ENCODE measurements around the gene TOMM22. TPM values are rescaled to one million over a fixed set of nuclear protein-coding genes. Genes with fewer than 3 reads are reported as not detected.

TOMM22 gene
- total RNA-seq, 8 experiments from 2014 or later = 42.2 to 84.3 (median 59.5) TPM

- in situ Hi-C loops (cut with MboI; ENCODE audit: low pct_unique_long_range_greater_than_20kb in 2 of 9, low sequenced_read_pairs in 9 of 9, unreplicated experiment in 9 of 9) = no loop called here
- peak in 5 of 8 experiments; percentile 44 to 69 (median 50) for ATAC-seq (replicated peaks in 6 of 8)
- 30 to 94% (median 87%) methylated on average over 1 to 3 of the region's 3 CpGs; no CpG with 5 or more reads in 2 of the 10 experiments for WGBS, 10 experiments
- Histone ChIP-seq H3K27ac (no peak overlapping the region), H3K4me1 (replicated peaks in 1 of 2) (no peaks in the 10 kb centered on the region), H3K4me3 (no peak overlapping the region)
Measured at GRCh38 chr22:38724926-38725571, 43.3 kb downstream of the TOMM22 start.

- 88 to 100% (median 100%) methylated on average over 1 to 6 of the region's 18 CpGs; no CpG with 5 or more reads in 3 of the 10 experiments for WGBS, 10 experiments
- ATAC-seq (replicated peaks in 6 of 8) = no peak
- Histone ChIP-seq H3K27ac (no peak overlapping the region), H3K4me1 (replicated peaks in 1 of 2) (no peaks in the 10 kb centered on the region), H3K4me3 (no peak overlapping the region)
- in situ Hi-C loops (cut with MboI; ENCODE audit: low pct_unique_long_range_greater_than_20kb in 2 of 9, low sequenced_read_pairs in 9 of 9, unreplicated experiment in 9 of 9) = no loop called here
Measured at GRCh38 chr22:38725900-38726655, 44.3 kb downstream of the TOMM22 start.

- Histone ChIP-seq H3K27ac (no peak overlapping the region), H3K4me3 (no peak overlapping the region), H3K4me1 (replicated peaks in 1 of 2) (peaks cover 0 to 2% of the 10 kb centered on the region in 2 donors)
- WGBS, 10 experiments = 92 to 100% (median 93%) methylated on average over 1 to 4 of the region's 12 CpGs; no CpG with 5 or more reads in 7 of the 10 experiments
- ATAC-seq (replicated peaks in 6 of 8) = no peak
- in situ Hi-C loops (cut with MboI; ENCODE audit: low pct_unique_long_range_greater_than_20kb in 2 of 9, low sequenced_read_pairs in 9 of 9, unreplicated experiment in 9 of 9) = no loop called here
Measured at GRCh38 chr22:38727123-38727522, 45.4 kb downstream of the TOMM22 start.

- 90 to 100% (median 99%) methylated on average over 1 to 9 of the region's 15 CpGs; no CpG with 5 or more reads in 5 of the 10 experiments for WGBS, 10 experiments
- no peak overlapping the region for H3K27ac ChIP-seq
- in situ Hi-C loops (cut with MboI; ENCODE audit: low pct_unique_long_range_greater_than_20kb in 2 of 9, low sequenced_read_pairs in 9 of 9, unreplicated experiment in 9 of 9) = no loop called here
Measured at GRCh38 chr22:38727530-38728451, 46.0 kb downstream of the TOMM22 start.

GRCh38 chr22:38728871-38729796 lies 47.4 kb downstream of the TOMM22 start:
- in situ Hi-C loops (cut with MboI; ENCODE audit: low pct_unique_long_range_greater_than_20kb in 2 of 9, low sequenced_read_pairs in 9 of 9, unreplicated experiment in 9 of 9) = no loop called here
- WGBS, 10 experiments = 86 to 100% (median 95%) methylated on average over 1 to 10 of the region's 18 CpGs; no CpG with 5 or more reads in 3 of the 10 experiments
- ATAC-seq (replicated peaks in 6 of 8) = no peak

More at GRCh38 chr22:38727530-38728451, 46.0 kb downstream of the TOMM22 start:
- peaks cover 0 to 5% of the 10 kb centered on the region in 2 donors for H3K4me1 ChIP-seq (replicated peaks in 1 of 2)
- no peak overlapping the region for H3K4me3 ChIP-seq
- no peak for ATAC-seq (replicated peaks in 6 of 8)

GRCh38 chr22:38729946-38730345 lies 48.2 kb downstream of the TOMM22 start:
- Histone ChIP-seq H3K4me1 (replicated peaks in 1 of 2) (peaks cover 0 to 7% of the 10 kb centered on the region in 2 donors), H3K27ac (no peak overlapping the region), H3K4me3 (no peak overlapping the region)
- in situ Hi-C loops (cut with MboI; ENCODE audit: low pct_unique_long_range_greater_than_20kb in 2 of 9, low sequenced_read_pairs in 9 of 9, unreplicated experiment in 9 of 9) = no loop called here
- ATAC-seq (replicated peaks in 6 of 8) = no peak
- 100% methylated on average over 1 to 3 of the region's 6 CpGs; no CpG with 5 or more reads in 8 of the 10 experiments for WGBS, 10 experiments

More at GRCh38 chr22:38728871-38729796, 47.4 kb downstream of the TOMM22 start:
- H3K4me3 ChIP-seq = no peak overlapping the region
- H3K27ac ChIP-seq = no peak overlapping the region
- peaks cover 0 to 7% of the 10 kb centered on the region in 2 donors for H3K4me1 ChIP-seq (replicated peaks in 1 of 2)

GRCh38 chr22:38730411-38730871 lies 48.7 kb downstream of the TOMM22 start:
- H3K4me3 ChIP-seq = no peak overlapping the region
- no peak overlapping the region for H3K27ac ChIP-seq
- H3K4me1 ChIP-seq (replicated peaks in 1 of 2) = peaks cover 0 to 7% of the 10 kb centered on the region in 2 donors
- in situ Hi-C loops (cut with MboI; ENCODE audit: low pct_unique_long_range_greater_than_20kb in 2 of 9, low sequenced_read_pairs in 9 of 9, unreplicated experiment in 9 of 9) = no loop called here
- WGBS, 10 experiments = 100% methylated on average over 1 of the region's 13 CpGs; no CpG with 5 or more reads in 8 of the 10 experiments
- ATAC-seq (replicated peaks in 6 of 8) = peak in 1 of 8 experiments; percentile 4

GRCh38 chr22:38731703-38732161 lies 50.0 kb downstream of the TOMM22 start:
- H3K27ac ChIP-seq = no peak overlapping the region
- H3K4me3 ChIP-seq = no peak overlapping the region
- ATAC-seq (replicated peaks in 6 of 8) = peak in 3 of 8 experiments; percentile 3 to 7 (median 5)
- 83 to 100% (median 100%) methylated on average over 1 to 3 of the region's 6 CpGs; no CpG with 5 or more reads in 7 of the 10 experiments for WGBS, 10 experiments
- in situ Hi-C loops (cut with MboI; ENCODE audit: low pct_unique_long_range_greater_than_20kb in 2 of 9, low sequenced_read_pairs in 9 of 9, unreplicated experiment in 9 of 9) = no loop called here
- H3K4me1 ChIP-seq (replicated peaks in 1 of 2) = peaks cover 0 to 7% of the 10 kb centered on the region in 2 donors

GRCh38 chr22:38732251-38732815 lies 50.6 kb downstream of the TOMM22 start:
- 90 to 100% (median 93%) methylated on average over 1 to 3 of the region's 13 CpGs; no CpG with 5 or more reads in 5 of the 10 experiments for WGBS, 10 experiments
- peak in 5 of 8 experiments; percentile 13 to 73 (median 35) for ATAC-seq (replicated peaks in 6 of 8)
- Histone ChIP-seq H3K27ac (no peak overlapping the region), H3K4me3 (no peak overlapping the region), H3K4me1 (replicated peaks in 1 of 2) (peaks cover 0 to 7% of the 10 kb centered on the region in 2 donors)
- in situ Hi-C loops (cut with MboI; ENCODE audit: low pct_unique_long_range_greater_than_20kb in 2 of 9, low sequenced_read_pairs in 9 of 9, unreplicated experiment in 9 of 9) = no loop called here

GRCh38 chr22:38733329-38733723 lies 51.6 kb downstream of the TOMM22 start:
- 7 to 100% (median 71%) methylated on average over 1 to 3 of the region's 4 CpGs; no CpG with 5 or more reads in 5 of the 10 experiments for WGBS, 10 experiments
- ATAC-seq (replicated peaks in 6 of 8) = peak; percentile 14 to 57 (median 44)
- no peak overlapping the region for H3K4me3 ChIP-seq
- peaks cover 0 to 7% of the 10 kb centered on the region in 2 donors for H3K4me1 ChIP-seq (replicated peaks in 1 of 2)
- no peak overlapping the region for H3K27ac ChIP-seq
- in situ Hi-C loops (cut with MboI; ENCODE audit: low pct_unique_long_range_greater_than_20kb in 2 of 9, low sequenced_read_pairs in 9 of 9, unreplicated experiment in 9 of 9) = no loop called here

- 67 to 100% (median 100%) methylated on average over 1 to 4 of the region's 8 CpGs; no CpG with 5 or more reads in 4 of the 10 experiments for WGBS, 10 experiments
- ATAC-seq (replicated peaks in 6 of 8) = peak in 3 of 8 experiments; percentile 1 to 6 (median 4)
- H3K4me1 ChIP-seq (replicated peaks in 1 of 2) = peaks cover 0 to 7% of the 10 kb centered on the region in 2 donors
- in situ Hi-C loops (cut with MboI; ENCODE audit: low pct_unique_long_range_greater_than_20kb in 2 of 9, low sequenced_read_pairs in 9 of 9, unreplicated experiment in 9 of 9) = no loop called here
- no peak overlapping the region for H3K4me3 ChIP-seq
- H3K27ac ChIP-seq = peak overlapping the region in 1 of 2 donors; percentile 38
Measured at GRCh38 chr22:38733724-38734381, 52.1 kb downstream of the TOMM22 start.
